ENCODE results near the gene KLC1. TPM values are rescaled to one million over a fixed set of nuclear protein-coding genes. Genes with fewer than 3 reads are reported as not detected.

Gene KLC1
- polyA plus RNA-seq, 1 donor from 2014 or later = 80.2 TPM

DNA sequence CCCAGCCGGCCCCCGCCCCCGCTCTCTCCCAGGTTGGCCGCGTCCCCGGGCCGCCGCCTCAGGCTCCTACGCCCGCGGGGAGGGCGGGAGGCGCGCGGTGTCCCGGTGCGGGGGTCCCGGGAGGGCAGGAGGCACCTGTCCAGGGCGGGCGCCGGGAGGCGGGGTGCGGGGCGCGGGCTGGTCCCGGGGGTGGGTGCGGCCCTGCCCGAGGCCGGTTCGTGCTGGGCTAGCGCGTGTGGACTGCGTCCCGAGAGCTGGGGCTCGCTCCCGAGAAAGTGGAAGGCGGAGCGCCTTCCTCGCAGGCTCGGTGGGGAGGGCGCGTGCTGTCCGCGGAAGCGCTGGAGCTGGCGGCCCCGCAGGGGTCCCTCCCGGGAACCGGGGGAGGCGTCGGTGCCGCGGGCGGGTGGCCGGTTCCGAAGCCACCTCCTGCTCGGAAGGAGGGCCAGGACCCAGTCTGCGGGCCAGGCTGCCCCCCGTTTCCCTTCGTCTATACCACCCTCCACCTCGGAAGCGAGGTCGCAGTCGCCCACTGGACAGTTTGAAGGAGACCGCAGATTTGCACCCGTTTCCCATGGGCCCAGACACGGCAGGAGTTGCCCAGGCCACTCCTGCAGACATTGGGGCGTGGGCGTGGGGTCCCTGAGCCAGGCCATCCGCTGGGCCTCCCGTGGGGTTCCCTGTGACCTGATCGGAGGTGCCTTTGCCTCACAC, 87.2 kb downstream of the KLC1 start:
- peak overlapping the region; percentile 85 to 92 (median 89) for H3K4me3 Mint-ChIP-seq
- peaks cover 27 to 31% (median 29%) of the 10 kb centered on the region in 3 donors for H3K4me1 Mint-ChIP-seq
- H3K27me3 Mint-ChIP-seq = no peaks in the 10 kb centered on the region
- peak overlapping the region in 2 of 3 donors; percentile 62 to 76 for H3K27ac Mint-ChIP-seq
- H3K9me3 Mint-ChIP-seq = no peaks in the 10 kb centered on the region
- peaks cover 1% of the 10 kb centered on the region for H3K36me3 Mint-ChIP-seq

DNA sequence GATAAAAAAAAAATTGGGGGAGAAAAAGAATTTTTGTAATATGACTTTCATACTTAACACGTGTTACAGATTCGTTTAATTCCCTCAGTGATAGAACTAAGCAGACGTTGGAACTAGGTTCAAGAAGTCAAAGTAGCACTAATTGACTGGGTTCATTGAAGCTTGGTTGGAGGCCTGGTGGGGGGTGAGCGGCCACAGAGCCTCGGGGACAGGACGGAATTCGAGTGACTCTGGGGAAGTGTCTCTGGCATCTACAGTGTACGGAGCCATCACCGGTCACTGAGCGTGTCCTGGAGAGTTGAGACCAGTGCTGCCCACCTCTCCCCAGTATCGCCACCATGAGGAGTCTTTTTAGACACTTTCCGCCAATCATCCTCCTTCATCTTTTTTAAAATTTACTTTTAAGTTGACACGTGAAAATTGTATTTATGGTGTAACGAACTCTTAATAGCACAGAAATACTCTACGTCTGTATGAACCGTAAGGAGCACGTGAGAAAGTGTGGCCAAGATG, 87.9 kb downstream of the KLC1 start:
- Mint-ChIP-seq H3K4me3 (peak overlapping the region; percentile 85 to 92 (median 89)), H3K27ac (peak overlapping the region in 2 of 3 donors; percentile 65 to 76), H3K9me3 (no peaks in the 10 kb centered on the region), H3K36me3 (peaks cover 1% of the 10 kb centered on the region), H3K4me1 (peaks cover 27 to 31% (median 29%) of the 10 kb centered on the region in 3 donors), H3K27me3 (no peaks in the 10 kb centered on the region)

DNA sequence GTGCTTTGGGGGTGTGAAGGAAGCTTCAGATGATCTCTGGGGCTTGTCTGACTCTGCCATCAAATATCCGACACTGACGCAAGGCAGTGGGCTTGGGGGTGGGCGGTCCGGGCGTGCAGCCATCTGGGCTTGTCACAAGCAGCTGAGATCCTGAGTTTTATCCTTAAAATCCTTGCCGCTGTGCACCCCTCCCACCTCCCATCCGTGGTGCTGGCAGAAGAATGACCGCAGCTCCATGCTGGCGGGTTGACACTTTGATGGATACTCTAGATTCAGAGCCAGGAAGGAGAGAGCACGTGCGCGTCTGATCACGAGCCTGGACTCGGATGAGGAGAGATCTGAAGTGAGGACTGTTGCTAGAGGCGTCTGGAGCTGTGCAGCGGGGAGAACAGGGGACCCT, 89.6 kb downstream of the KLC1 start:
- H3K4me1 Mint-ChIP-seq = peaks cover 24 to 28% (median 27%) of the 10 kb centered on the region in 3 donors
- H3K27me3 Mint-ChIP-seq = no peaks in the 10 kb centered on the region
- H3K27ac Mint-ChIP-seq = no peak overlapping the region
- no peaks in the 10 kb centered on the region for H3K9me3 Mint-ChIP-seq
- peaks cover 1% of the 10 kb centered on the region for H3K36me3 Mint-ChIP-seq
- peak overlapping the region in 2 of 4 donors; percentile 37 to 92 for H3K4me3 Mint-ChIP-seq

DNA sequence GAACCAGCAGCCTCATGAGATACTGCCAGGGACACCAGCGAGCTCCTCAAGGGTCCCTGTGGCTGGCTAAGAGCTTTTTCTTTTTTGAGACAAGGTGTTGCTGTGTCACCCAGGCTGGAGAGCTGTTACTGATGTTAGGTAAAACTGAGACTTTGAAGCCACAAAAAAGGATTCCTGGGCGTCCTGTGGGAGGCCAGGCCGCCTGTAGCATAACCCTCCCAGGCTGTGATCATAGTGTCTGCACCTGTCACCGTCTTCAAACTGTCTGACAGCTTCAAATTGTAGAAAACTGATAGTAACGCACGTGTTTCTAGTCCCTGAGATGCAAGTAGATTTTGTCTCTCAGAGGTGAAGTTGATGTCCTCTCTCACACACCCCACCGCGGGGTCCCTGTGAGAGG, 90.7 kb downstream of the KLC1 start:
- Mint-ChIP-seq H3K4me3 (peak overlapping the region in 1 of 4 donors; percentile 75), H3K4me1 (peaks cover 19 to 23% (median 21%) of the 10 kb centered on the region in 3 donors), H3K36me3 (peaks cover 1% of the 10 kb centered on the region), H3K27me3 (no peaks in the 10 kb centered on the region), H3K9me3 (no peaks in the 10 kb centered on the region), H3K27ac (peak overlapping the region in 2 of 3 donors; percentile 47 to 48)

DNA sequence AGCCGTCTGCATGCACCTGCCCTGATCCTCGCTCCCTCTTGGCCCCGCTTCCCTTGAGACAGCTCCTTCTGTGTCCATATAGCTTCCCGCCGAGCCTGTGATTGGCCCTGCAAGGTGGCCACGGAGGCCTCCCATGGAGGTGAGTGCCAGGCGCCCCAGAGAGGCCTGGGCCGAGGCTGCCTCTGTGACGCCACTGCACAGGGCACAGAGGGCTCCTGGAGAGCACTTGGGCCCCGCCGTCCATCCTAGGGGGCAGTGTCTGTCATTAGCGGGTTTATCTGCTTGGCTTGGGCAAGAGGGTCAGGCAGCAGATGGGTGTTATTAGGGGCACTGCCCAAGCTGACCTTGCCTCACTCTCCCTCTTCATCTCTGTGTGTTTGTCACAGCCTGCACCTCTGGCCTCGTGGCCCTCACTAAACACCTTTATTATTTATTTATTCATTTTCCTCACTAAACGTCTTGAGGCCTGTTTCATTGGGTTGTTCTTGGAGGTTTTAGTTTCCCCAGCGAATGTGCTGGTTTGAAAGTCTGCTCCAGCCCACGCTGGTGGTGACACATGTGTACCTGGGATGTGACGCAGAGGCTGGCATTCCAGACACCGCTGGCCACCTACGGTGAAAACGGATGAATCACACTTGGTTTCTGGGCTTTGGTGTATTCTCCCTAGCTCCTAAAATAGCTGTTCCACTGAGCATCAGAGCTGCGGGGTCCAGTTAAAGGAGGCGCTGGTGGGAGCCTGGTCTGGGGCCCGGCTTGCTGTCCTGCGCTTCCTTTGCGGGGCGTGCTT, 92.5 kb downstream of the KLC1 start:
- H3K4me3 Mint-ChIP-seq = no peak overlapping the region
- H3K36me3 Mint-ChIP-seq = peaks cover 1% of the 10 kb centered on the region
- no peak overlapping the region for H3K27ac Mint-ChIP-seq
- H3K27me3 Mint-ChIP-seq = no peaks in the 10 kb centered on the region
- peaks cover 16 to 22% (median 17%) of the 10 kb centered on the region in 3 donors for H3K4me1 Mint-ChIP-seq
- H3K9me3 Mint-ChIP-seq = no peaks in the 10 kb centered on the region

DNA sequence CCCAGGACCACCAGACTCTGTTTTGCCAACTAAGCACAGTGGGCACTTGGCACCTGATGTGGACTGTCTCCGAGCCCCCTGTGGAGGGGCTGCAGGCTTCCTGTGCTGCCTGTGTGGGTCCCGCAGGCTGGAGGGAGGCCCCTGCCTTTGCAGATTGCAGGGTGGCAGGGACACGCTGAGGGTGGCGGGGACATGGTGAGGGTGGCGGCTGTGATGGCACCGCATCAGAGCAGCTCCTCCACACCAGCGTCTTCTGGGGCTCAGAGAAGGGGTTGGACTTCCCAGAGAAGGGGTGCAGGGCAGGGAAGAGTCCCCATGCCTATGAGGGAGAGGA, 94.7 kb downstream of the KLC1 start:
- H3K4me3 Mint-ChIP-seq = no peak overlapping the region
- H3K4me1 Mint-ChIP-seq = peaks cover 7 to 13% (median 10%) of the 10 kb centered on the region in 3 donors
- peaks cover 3% of the 10 kb centered on the region for H3K36me3 Mint-ChIP-seq
- no peak overlapping the region for H3K27ac Mint-ChIP-seq
- no peaks in the 10 kb centered on the region for H3K27me3 Mint-ChIP-seq
- no peaks in the 10 kb centered on the region for H3K9me3 Mint-ChIP-seq

DNA sequence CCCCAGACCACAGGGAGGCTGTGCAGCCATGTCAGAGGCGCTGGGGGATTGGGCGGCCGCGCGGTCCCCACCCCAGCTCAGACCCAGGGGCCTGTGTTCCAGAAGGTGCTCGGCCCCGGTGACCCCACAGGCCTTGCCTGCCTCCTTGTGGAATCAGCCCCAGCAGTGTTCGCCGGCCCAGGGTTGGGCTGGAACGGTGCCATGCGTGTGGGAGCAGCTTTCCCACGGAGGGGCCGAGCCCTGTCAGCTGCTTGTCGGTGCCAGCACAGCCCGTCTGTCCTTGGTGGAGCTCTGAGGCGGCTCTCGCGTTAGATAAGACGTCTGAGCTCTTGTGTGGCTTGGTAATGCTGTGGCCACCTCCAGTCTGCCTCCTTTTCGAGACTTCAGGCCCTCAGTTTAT, 95.1 kb downstream of the KLC1 start:
- Mint-ChIP-seq H3K27me3 (no peaks in the 10 kb centered on the region), H3K4me1 (peaks cover 5 to 13% (median 8%) of the 10 kb centered on the region in 3 donors)

DNA sequence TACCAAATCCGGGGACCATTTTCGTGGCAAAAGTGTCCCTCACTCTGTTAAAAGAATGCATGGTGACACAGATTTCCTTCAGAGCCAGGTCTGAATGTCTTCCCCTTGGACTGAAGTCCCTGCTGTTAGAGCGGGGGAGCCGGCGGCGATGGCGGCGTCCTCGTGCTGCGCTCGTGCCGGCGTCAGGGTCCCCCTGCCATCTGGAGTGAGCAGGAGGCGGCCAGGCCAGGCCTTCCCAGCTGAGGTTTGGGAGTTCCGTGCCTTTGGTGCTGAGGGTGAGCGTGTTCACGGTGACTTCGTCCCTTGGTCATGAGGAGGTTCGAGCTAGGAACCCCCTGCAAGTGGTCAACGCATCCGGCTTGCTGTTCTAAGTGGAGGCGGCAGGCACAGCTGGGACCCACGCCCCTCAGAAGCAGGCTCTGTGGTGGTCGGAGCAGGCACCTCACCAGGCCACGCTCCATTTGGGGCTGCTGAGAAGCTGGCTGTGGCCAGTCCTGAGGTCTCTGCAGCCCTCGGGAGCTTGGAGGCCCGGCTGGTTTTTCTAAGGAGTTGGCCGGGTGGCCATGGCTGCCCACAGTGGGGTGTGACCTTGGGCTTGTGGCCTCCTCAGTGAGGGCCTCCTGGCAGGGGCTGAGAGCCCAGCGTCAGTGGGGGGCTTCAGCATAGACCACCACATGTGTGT, 96.1 kb downstream of the KLC1 start:
- Mint-ChIP-seq H3K36me3 (peaks cover 5% of the 10 kb centered on the region), H3K27me3 (no peaks in the 10 kb centered on the region), H3K4me3 (no peak overlapping the region), H3K9me3 (no peaks in the 10 kb centered on the region), H3K4me1 (peaks cover under 1 to 6% (median 2%) of the 10 kb centered on the region in 3 donors), H3K27ac (peak overlapping the region in 1 of 3 donors; percentile 77)

More for the DNA sequence above, 95.1 kb downstream of the KLC1 start:
- Mint-ChIP-seq H3K27ac (no peak overlapping the region), H3K36me3 (peaks cover 5% of the 10 kb centered on the region), H3K9me3 (no peaks in the 10 kb centered on the region), H3K4me3 (peak overlapping the region in 1 of 4 donors; percentile 26)

DNA sequence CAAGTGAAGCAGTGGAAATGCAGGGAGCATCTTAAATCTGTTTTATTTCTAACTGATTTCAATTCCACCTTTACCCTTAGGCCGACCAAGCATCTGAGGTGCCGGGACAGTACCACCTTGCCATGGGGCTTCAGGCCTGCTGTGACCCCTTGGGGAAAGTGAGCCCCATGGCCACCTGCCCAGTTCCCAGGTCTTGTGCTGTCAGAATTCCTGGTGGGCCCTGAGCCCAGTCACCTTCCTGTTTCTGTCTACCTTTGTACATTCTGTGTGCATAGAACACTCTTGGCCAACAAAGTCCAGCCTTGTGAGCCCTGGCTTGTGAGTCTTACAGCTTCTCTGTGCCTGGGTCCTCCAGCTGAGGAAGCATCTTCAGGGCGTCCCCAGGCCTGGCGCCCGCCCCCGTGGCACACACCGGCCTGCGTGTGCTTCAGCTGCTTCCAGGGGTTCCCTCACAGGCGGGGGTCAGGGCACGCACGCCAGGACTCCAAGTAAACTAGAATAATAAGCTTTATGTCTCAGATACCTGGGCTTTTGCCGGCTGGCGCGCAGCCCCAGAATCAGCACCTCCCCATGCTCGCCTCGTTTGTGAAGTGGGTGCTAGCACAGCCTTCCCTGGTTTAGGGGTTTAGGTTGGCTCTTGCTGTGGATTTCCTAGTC, 96.9 kb downstream of the KLC1 start:
- Mint-ChIP-seq H3K27me3 (no peaks in the 10 kb centered on the region), H3K9me3 (no peaks in the 10 kb centered on the region), H3K27ac (no peak overlapping the region), H3K36me3 (peaks cover 5% of the 10 kb centered on the region), H3K4me1 (peaks cover 0 to 3% (median 2%) of the 10 kb centered on the region in 3 donors), H3K4me3 (no peak overlapping the region)

DNA sequence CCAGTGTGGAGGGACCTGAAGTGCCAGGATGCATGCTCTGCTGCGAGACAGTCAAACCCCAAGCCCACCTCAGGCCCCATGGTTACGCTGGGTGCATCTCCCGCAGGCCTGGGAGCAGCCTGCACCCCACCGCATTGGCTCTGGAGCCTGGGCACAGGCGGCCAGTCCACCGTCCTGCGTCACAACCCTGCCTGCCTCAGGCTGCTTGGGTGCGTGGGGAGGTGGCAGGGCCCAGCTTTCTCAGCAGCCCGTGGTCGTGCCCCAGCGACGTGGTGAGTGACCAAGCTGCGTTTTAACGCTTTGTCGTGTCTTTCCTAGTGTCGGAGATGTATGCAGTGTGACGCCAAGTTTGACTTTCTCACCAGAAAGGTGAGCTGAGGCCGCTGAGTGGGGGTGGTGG, 97.5 kb downstream of the KLC1 start:
- Mint-ChIP-seq H3K4me1 (peaks cover 0 to 3% (median 2%) of the 10 kb centered on the region in 3 donors), H3K27me3 (no peaks in the 10 kb centered on the region), H3K4me3 (no peak overlapping the region), H3K9me3 (no peaks in the 10 kb centered on the region), H3K27ac (no peak overlapping the region), H3K36me3 (peaks cover 5% of the 10 kb centered on the region)

DNA sequence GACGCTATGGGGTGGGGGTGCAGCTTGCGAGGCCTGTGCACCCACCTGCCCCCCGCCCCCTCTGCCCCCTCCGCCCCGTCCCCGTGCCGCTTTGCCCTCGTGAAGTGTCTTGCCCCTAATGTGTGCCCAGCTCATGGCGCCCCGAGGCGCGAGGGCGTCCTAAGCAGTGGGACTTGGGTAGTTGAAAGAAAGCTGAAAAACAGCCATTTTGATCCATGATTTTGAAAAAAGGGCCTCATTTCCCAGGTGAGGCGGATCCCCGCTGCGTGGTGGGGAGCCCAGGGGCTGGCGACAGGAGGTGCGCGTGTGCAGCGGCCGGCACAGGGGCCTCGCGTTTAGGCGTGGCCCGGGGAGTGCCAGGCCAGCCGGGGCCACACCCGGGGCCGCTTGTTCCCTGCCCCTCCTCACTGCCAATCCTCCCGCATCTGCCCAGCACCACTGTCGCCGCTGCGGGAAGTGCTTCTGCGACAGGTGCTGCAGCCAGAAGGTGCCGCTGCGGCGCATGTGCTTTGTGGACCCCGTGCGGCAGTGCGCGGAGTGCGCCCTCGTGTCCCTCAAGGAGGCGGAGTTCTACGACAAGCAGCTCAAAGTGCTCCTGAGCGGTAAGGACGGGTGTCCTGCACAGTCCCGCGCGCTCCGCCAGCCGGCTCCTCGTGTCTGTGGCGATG, 98.4 kb downstream of the KLC1 start:
- no peak overlapping the region for H3K27ac Mint-ChIP-seq
- no peak overlapping the region for H3K4me3 Mint-ChIP-seq
- H3K4me1 Mint-ChIP-seq = peaks cover 0 to 3% (median 2%) of the 10 kb centered on the region in 3 donors
- H3K36me3 Mint-ChIP-seq = peaks cover 5% of the 10 kb centered on the region
- no peaks in the 10 kb centered on the region for H3K9me3 Mint-ChIP-seq
- H3K27me3 Mint-ChIP-seq = no peaks in the 10 kb centered on the region

DNA sequence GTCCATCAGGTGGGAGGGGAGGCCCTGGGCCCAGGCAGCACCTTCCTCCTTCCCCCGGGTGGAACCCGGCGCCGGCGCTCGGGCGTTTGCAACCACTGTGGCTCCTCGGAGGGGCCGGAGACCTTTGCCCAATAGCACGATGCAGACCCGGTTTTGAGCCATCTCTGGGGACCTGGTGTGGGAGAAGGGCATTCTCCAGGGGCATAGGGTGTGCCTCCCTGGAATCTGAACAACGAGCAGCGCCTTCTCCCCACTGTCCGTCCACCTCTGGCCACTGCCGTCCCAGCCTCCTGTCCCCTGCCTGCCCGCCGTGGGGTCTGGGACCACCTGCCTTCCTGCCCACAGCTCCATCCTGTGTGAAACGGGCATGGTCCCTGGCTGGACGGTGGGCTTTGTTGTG, 99.1 kb downstream of the KLC1 start:
- H3K27ac Mint-ChIP-seq = no peak overlapping the region

DNA sequence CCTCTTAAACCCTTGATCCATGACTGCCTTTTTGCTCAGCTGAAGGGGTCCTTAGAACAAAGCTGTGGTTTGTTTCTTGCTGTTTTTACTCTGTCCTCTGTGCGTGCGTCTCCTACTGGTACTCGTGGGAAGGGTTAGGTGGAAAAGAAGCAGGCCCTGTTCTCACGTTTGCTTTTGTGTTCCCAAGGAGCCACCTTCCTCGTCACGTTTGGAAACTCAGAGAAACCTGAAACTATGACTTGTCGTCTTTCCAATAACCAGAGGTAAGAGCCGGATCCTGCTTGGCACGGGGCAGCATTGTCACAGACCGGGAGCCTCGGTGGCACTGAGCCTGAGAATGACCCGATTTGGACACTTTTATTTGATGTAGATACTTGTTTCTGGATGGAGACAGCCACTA, 99.7 kb downstream of the KLC1 start:
- peak overlapping the region in 1 of 3 donors; percentile 62 for H3K27ac Mint-ChIP-seq
- H3K27me3 Mint-ChIP-seq = no peaks in the 10 kb centered on the region
- peaks cover 0 to 3% (median 2%) of the 10 kb centered on the region in 3 donors for H3K4me1 Mint-ChIP-seq
- peaks cover 5% of the 10 kb centered on the region for H3K36me3 Mint-ChIP-seq
- no peaks in the 10 kb centered on the region for H3K9me3 Mint-ChIP-seq
- H3K4me3 Mint-ChIP-seq = peak overlapping the region in 1 of 4 donors; percentile 67

More for the DNA sequence above, 99.1 kb downstream of the KLC1 start:
- H3K4me1 Mint-ChIP-seq = peaks cover 0 to 3% (median 2%) of the 10 kb centered on the region in 3 donors
- peaks cover 5% of the 10 kb centered on the region for H3K36me3 Mint-ChIP-seq
- no peaks in the 10 kb centered on the region for H3K9me3 Mint-ChIP-seq
- peak overlapping the region in 1 of 4 donors; percentile 67 for H3K4me3 Mint-ChIP-seq
- H3K27me3 Mint-ChIP-seq = no peaks in the 10 kb centered on the region
